ENCODE results near the gene TMED8.
"Not testable (repeated sequence)": the region's sequence is repeated elsewhere in the genome, so short reads cannot be mapped to it uniquely, and the experiment has no call there.

TMED8 gene

GRCh38 chr14:77376771-77377501, at the start of gene TMED8, which contains the start of gene SAMD15:
TMED8 (minus strand) TSS chr14:77377094; CDS start chr14:77377053, 41 bp downstream.
SAMD15 (plus strand) TSS chr14:77377379; CDS start chr14:77377419, 40 bp downstream.
- peak; percentile 80 for DNase-seq

GRCh38 chr14:77426396-77426795, 49.5 kb upstream of the TMED8 start:
- no peak for DNase-seq

DNA sequence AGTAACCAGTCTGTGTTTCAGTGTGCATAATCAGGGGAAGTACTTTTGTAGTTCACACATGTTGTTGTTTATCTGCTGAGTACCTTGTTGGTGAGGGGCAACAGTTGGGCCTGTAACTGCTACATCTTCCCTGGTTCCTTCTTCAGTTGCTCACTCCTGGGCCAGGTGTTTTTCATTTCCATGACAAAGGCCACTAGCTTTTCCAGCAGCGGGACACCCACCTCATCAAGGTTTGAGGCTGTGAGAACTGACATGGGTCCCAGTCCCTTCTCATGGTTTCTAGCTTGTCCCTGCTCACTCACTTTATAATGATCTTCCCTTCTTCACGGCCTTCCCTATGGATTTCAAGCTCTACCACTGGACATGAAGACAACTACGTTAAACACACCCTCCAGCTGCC, 48.0 kb upstream of the TMED8 start:
- no peak for DNase-seq

GRCh38 chr14:77423423-77423822, 46.5 kb upstream of the TMED8 start, which contains the start of gene NOXRED1:
NOXRED1 (minus strand) TSS chr14:77423523; CDS start chr14:77422889, 634 bp downstream.
- DNase-seq: no peak

DNA sequence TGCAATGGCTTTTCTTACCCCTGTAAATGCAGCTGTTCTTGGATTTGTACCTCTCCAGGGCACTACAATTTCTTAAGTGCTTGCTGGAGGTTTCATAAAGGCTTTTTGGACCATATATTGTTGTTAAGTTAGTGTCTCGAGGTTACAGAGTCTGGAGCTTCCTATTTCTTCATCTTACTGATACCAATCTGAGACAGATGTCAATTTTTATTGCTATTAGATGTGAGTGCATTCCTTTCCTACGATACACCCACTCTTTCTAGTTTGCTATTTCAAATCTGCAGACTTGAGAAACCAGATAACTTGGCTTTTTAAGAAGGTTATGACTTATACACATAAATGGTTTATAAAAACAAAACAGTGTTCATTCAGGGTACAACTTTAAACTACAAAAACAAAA, 44.3 kb upstream of the TMED8 start:
- DNase-seq: no peak

- DNase-seq: no peak
These were observed 39.9 kb upstream of the TMED8 start for GRCh38 chr14:77416836-77417235.

- DNase-seq: not testable (repeated sequence)
These were observed 39.2 kb upstream of the TMED8 start for GRCh38 chr14:77416098-77416497.

- DNase-seq: not testable (repeated sequence)
These were observed 38.6 kb upstream of the TMED8 start for GRCh38 chr14:77415403-77416030.

GRCh38 chr14:77409131-77409533, 32.2 kb upstream of the TMED8 start:
- no peak for DNase-seq

GRCh38 chr14:77407158-77407557, 30.3 kb upstream of the TMED8 start:
- no peak for DNase-seq

- DNase-seq: no peak
These were observed 29.8 kb upstream of the TMED8 start for GRCh38 chr14:77406718-77407117.

GRCh38 chr14:77406086-77406485, 29.2 kb upstream of the TMED8 start:
- no peak for DNase-seq

DNA sequence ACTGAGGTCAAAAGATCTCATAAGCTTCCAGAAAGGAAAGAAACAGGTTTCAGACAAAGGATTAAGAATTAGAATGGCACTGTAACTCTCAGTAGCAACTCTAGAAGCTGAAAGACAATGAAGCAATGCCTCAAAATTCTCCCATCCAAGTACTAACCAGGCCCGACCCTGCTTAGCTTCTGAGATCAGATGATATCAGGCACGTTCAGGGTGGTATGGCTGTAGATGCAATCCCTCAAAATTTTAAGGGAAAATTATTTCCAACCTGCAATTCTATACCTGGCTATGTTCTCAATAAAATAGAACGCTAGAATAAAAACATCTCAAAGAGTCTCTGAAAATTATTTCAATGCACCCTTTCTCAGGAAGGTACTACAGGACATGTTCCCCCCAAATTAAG, 26.9 kb upstream of the TMED8 start:
- no peak for DNase-seq

GRCh38 chr14:77400216-77400615, 23.3 kb upstream of the TMED8 start:
- no peak for DNase-seq

GRCh38 chr14:77390188-77390587, 13.3 kb upstream of the TMED8 start:
- DNase-seq: no peak

GRCh38 chr14:77378701-77379100, 1.8 kb upstream of the TMED8 start:
- no peak for DNase-seq

DNA sequence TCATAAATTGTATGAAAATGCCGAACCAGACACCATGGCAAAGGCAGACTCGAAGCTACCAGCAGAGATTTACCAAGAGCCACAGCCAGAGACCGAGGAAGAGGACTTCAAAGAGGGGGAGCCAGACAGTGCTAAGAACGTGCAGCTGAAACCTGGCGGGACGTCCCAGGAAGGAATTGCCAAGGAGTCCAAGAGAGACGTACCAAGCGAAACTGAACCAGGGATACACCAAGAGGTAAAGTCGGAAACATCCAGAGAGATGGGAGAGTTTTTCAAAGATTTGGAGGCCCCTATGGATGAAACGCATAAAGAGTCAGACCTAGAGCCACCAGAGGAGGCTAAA, 579 bp upstream of the TMED8 start:
- no peak for DNase-seq

DNA sequence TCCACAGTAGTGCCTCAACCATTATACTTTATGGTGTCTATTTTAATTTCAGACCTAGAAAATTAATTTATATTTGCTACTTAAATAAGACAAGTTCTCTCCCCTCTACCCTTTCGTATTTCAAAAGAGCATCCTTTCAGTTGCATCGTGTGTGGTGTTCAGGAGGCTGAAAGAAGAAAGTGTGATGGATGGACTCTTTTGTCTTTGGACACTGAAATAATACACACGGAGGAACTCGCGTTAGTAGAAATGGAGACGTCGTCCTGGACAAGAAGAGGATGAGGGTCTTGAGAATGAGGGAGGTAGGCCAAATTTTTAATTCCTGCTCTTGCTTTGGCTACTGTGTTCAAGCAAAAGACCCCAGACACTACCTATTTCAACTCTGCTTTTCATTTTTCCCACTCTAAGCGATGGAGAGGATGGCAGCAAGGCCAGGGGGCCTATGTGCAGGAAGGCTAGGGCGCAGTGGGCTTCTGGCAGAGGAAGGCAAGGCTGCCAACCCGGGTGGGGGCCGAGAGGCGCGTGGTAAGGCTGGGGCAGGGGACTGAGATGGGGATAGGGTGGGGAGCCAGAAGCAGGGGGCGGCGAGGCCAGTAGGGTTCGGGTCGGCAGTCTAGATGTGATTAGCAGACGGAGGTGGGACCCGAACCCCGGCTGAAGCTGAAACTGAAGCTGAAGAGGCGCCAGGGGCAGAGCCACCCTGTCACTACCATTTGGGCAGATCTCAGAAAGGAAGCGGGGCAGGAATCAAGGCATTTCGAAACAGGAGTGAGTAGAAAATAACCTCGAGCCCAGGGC, 722 bp downstream of the TMED8 start:
- DNase-seq: no peak

GRCh38 chr14:77375164-77375950, 1.5 kb downstream of the TMED8 start:
- DNase-seq: no peak

DNA sequence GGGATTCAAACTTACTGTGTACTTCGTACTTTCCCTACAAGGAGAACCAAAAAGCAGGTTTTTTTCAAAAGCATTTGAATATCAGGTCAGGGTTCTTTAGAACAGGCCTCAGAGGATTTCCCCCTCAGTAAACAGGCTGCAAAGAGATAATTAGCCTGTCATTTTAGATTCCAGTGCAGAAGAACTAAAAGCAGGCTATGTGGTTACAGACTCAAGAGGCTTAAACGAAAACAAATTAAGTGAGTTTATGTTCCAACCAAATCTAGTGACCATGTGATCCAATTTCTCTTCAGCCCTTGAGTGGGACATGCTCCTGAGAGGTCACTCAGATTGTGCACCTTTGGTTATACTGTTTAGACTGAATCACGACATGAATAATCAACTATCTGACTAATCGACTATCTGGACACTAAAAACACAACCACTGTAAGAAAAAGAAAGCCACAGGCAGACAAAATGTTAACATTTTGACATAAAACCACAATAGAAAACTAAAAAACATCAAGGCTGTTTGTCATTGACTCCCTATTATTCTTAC, 4.5 kb downstream of the TMED8 start:
- DNase-seq: no peak

- DNase-seq: no peak
These were observed 7.6 kb downstream of the TMED8 start for GRCh38 chr14:77369285-77369684.

DNA sequence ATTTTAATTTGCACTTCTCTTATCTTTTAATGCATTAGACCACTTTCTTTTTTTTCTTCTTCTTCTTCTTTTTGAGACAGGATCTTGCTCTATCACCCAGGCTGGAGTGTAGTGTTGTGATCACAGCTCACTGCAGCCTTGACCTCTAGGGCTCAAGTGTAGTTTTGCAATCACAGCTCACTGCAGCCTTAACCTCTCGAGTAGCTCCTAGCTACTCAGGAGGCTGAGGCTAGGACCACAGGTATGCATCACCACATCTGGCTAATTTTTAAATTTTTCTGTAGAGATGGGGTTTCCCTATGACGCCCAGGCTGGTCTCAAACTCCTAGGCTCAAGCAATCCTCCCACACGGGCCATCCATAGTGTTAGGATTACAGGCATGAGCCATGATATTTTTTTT, 12.7 kb downstream of the TMED8 start:
- DNase-seq: no peak

- DNase-seq: no peak
These were observed 17.3 kb downstream of the TMED8 start for GRCh38 chr14:77359626-77360025.

All from activated gamma-delta T cell treated with Interleukin-2 at 50 U/mL for 16 hours (primary cell).